Psoas muscle (tissue), 8 donors: Measurements from ENCODE around the gene AGAP3. TPM values are rescaled to one million over a fixed set of nuclear protein-coding genes. Genes with fewer than 3 reads are reported as not detected.
A peak's percentile ranks its signal among the peaks of the same experiment; 100 is the strongest.

Experiments used
- ATAC-seq, 4 donors: fragments of 200-7000 bp; cut with Tn5 transposase; one replicate each; pipeline ENCODE4 v1.9.1; 2020; ENCODE audit warnings: moderate library complexity in 3 of 4, mild to moderate bottlenecking in 2 of 4
- DNase-seq, 2 donors: peaks; one replicate each; pipeline ENCODE4 v3.0.0-alpha.2; 2020
- H3K27ac ChIP-seq: fragments of 200-600 bp; one replicate; pipeline ENCODE4 v1.8.0; 2022
- H3K27me3 ChIP-seq, 3 donors: fragments of 200-600 bp in 1 of 3; one replicate each; pipeline versions ENCODE4 v1.6.1 to v1.8.0; 2013 to 2022; ENCODE audit warnings: low read length in 2 of 3, mild to moderate bottlenecking in 2 of 3, moderate library complexity in 1 of 3; ENCODE audit not compliant: insufficient read depth in 3 of 3
- H3K36me3 ChIP-seq, 2 donors: fragments of 200-600 bp in 1 of 2; one replicate each; pipeline versions ENCODE4 v1.6.1 to v1.8.0; 2013 to 2022; ENCODE audit warnings: low read depth in 1 of 2, mild to moderate bottlenecking in 1 of 2, moderate library complexity in 1 of 2; ENCODE audit not compliant: insufficient read depth in 1 of 2
- H3K4me1 ChIP-seq: fragments of 200-600 bp; one replicate; pipeline ENCODE4 v1.8.0; 2022
- H3K4me3 ChIP-seq: fragments of 200-600 bp; one replicate; pipeline ENCODE4 v1.8.0; 2022; ENCODE audit warnings: mild to moderate bottlenecking
- H3K9me3 ChIP-seq: fragments of 200-600 bp; one replicate; pipeline ENCODE4 v1.8.0; 2022
- CTCF ChIP-seq: fragments of 200-600 bp; IDR thresholded peaks from one replicate; pipeline ENCODE4 v1.8.0; 2022; ENCODE audit warnings: antibody characterized with exemption
- WGBS, 3 donors: extraction: QIAGEN DNeasy Blood & Tissue Kit; methylation state at CpG; one replicate each; pipeline versions ENCODE4 v1.1.6 to v1.1.7; 2013; 5-methylcytosine and 5-hydroxymethylcytosine counted together
- intact Hi-C, 2 donors: fragments of 100-400 bp; cut with DNase I; formaldehyde crosslinking; loops; one replicate each; pipeline versions ENCODE4 v1.11.0 to v1.14.2; 2022
- polyA plus RNA-seq, 3 donors: library from polyadenylated mRNA; stranded (reverse); fragments of 200-250 nt; gene quantifications; one replicate each; pipeline ENCODE4 v1.2.3, GENCODE V29; 2013
- total RNA-seq, 4 donors: library from RNA; stranded (reverse); fragmentation: NEBNext Ultra II Directional in 2 of 4; extraction: Animal tissue kit (Norgen Biotek cat#: 25700) in 2 of 4; gene quantifications; one replicate each; pipeline versions ENCODE4 v1.2.1 to v1.2.4, GENCODE V29; 2021 to 2023
- donor health status: healthy with polysubstance abuse.
- donor health status: DM: no; HTN: no; CAD: no; lungs with moderate emphysema.
- donor health status: Bipolar disorder and iron deficiency.
- donor health status: healthy.
- donor health status: DM: yes; HTN: yes; CAD: no.
- donor health status: DM: no; HTN: no; CAD: no.
- donor health status: DM: no; HTN: no; CAD: no.
- donor health status: DM: yes; HTN: yes; CAD: no.

Gene AGAP3
- total and polyA plus RNA-seq, 7 donors = 38.4 to 75.3 (median 51.4) TPM

GRCh38 chr7:151114151-151115090, 28.1 kb downstream of the AGAP3 start:
- no peak for TF ChIP-seq CTCF
- H3K27me3 ChIP-seq = no peaks in the 10 kb centered on the region
- DNase-seq = no peak
- H3K9me3 ChIP-seq = no peaks in the 10 kb centered on the region
- intact Hi-C loops = loop anchor here (5.0 kb wide), 4 partner anchors 82 to 217 kb away; partner anchors contain the start of gene ABCB8 (in 1 of the 2)
- 46 to 63% (median 59%) methylated on average over 59 to 101 of the region's 101 CpGs for WGBS, 3 donors
- H3K4me3 ChIP-seq = peak overlapping the region; percentile 30
- peaks cover 0 to 13% of the 10 kb centered on the region in 2 donors for H3K36me3 ChIP-seq
- no peak for ATAC-seq
- no peak overlapping the region for H3K27ac ChIP-seq
- H3K4me1 ChIP-seq = no peaks in the 10 kb centered on the region

DNA sequence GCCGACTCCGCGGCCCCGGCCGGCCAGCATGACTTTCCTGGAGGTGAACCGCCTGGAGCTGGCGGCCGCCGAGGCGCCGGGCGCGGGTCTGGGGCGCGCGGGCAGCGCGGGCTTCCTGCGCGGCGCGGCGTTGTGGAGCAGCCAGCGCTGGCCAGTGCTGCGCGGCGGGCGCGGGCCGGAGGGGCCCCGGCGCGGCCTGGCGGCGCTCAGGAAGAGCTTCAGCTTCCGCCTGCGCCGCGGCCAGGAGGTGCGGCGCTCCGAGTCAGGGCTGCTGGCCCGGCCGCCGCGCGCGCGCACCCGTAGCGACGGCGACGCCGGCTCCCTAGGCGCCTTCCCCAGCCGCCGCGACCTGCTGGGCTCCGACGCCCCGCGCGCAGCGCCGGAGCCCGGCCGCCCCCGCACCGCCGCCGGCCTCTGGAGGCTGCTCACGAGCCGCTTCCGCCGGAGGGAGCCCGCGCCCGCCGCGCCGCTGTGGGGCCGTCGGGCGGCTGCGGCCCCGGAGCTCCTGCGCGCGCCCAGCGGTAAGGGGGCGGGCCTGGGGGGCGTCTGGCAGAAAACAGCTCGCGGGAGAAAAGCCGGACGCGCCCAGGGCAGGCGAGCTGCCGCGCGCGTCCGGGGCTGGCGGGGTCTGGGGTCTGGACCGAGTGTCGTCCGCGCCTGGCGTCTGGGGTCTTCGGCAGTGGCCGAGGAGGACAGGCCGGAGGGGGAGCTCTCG, 29.0 kb downstream of the AGAP3 start:
- Histone ChIP-seq H3K27me3 (no peaks in the 10 kb centered on the region), H3K36me3 (peaks cover 0 to 22% of the 10 kb centered on the region in 2 donors), H3K9me3 (no peaks in the 10 kb centered on the region), H3K4me3 (peak overlapping the region; percentile 30), H3K4me1 (no peaks in the 10 kb centered on the region), H3K27ac (no peak overlapping the region)
- no peak for TF ChIP-seq CTCF
- intact Hi-C loops = no loop called here
- peak; percentile 11 to 46 (median 34) for ATAC-seq
- no peak for DNase-seq
- WGBS, 3 donors = 31 to 36% (median 32%) methylated on average over 65 to 114 of the region's 114 CpGs

GRCh38 chr7:151115836-151116418, 29.7 kb downstream of the AGAP3 start:
- Histone ChIP-seq H3K36me3 (peaks cover 0 to 28% of the 10 kb centered on the region in 2 donors), H3K9me3 (no peaks in the 10 kb centered on the region), H3K4me1 (no peaks in the 10 kb centered on the region), H3K4me3 (peak overlapping the region; percentile 30), H3K27me3 (no peaks in the 10 kb centered on the region), H3K27ac (no peak overlapping the region)
- 83 to 91% (median 86%) methylated on average over 13 to 14 of the region's 14 CpGs for WGBS, 3 donors
- intact Hi-C loops = no loop called here
- no peak for DNase-seq
- no peak for ATAC-seq
- TF ChIP-seq CTCF = no peak

- no peak for DNase-seq
- intact Hi-C loops = no loop called here
Observed at GRCh38 chr7:151116603-151117440, 30.5 kb downstream of the AGAP3 start.

More at GRCh38 chr7:151116603-151117440, 30.5 kb downstream of the AGAP3 start:
- TF ChIP-seq CTCF = no peak
- Histone ChIP-seq H3K27ac (no peak overlapping the region), H3K4me3 (no peak overlapping the region), H3K4me1 (no peaks in the 10 kb centered on the region), H3K9me3 (no peaks in the 10 kb centered on the region), H3K36me3 (peaks cover 0 to 37% of the 10 kb centered on the region in 2 donors), H3K27me3 (no peaks in the 10 kb centered on the region)
- no peak for ATAC-seq
- WGBS, 3 donors = 93 to 95% (median 93%) methylated on average over 27 of the region's 27 CpGs
